Activated CD4-positive, CD25-positive, alpha-beta regulatory T cell treated with anti-CD3 and anti-CD28 coated beads, Interleukin-2, amount 50 U/mL, for 72 hours (primary cell): ENCODE measurements around the gene THRSP.
"Not testable (repeated sequence)": the region's sequence is repeated elsewhere in the genome, so short reads cannot be mapped to it uniquely, and the experiment has no call there.

Experiments used
- DNase-seq: peaks from one replicate; pipeline ENCODE4 v3.0.0; 2021

THRSP gene

GRCh38 chr11:78069465-78069864 lies 5.8 kb downstream of the THRSP start:
- no peak for DNase-seq

DNA sequence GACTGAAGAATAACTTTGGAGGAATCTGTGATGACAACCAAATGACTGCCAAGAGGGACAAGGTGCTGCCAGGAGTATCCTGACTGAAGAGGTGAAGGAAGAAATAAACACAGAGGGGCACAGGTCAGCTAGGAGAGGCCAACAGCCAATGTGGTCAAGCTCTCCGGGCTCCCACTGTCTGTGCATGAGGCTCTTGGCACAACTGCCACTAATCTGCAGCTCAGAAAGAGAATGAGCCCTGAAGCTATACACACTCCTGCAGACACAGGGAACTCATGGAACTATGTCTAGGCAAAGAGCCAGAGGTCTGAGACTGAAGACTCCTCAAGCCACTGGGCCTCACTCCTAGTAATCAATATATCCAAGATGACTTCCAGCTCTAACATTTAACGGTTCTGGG lies 7.0 kb downstream of the THRSP start:
- DNase-seq = no peak

DNA sequence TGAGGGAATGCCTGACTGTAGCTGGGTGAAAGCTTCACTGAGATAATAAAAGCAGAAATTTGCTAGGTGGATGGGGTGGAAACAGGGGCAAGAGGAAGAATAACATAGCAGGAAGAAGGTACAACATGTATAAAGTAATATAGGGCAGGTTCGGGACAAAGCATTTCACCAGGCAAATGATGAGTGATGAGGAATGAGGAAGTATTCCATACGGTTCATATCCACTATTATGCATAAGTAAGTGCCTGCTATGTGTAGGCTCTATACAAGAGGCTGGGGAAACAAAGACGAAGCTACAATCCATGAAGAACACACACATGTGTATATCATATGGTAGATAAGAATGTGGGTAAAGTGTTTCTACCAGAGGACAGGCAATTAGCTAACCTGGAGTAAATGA lies 8.1 kb downstream of the THRSP start:
- no peak for DNase-seq

GRCh38 chr11:78072455-78072854 lies 8.8 kb downstream of the THRSP start:
- DNase-seq = no peak

DNA sequence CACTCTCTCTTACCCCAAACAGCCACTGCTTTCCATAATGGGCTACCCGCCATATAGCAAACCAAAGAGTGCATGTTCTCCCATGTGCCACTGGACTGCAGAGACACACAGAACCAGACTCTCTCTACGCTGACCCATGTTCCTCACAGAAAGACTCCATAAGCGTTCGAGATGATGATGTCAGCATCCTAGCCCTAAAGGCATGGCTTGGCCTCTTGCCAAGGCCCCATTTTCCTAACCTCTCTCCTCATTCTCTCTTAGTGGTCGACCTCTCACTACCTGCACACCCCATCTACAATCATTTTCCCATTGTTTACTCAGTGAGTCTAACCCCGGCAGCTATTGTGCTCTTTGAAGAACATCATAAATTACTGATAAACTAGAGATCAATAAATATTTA lies 11.1 kb downstream of the THRSP start:
- no peak for DNase-seq

GRCh38 chr11:78076733-78077403 lies 13.2 kb downstream of the THRSP start:
- DNase-seq = no peak

GRCh38 chr11:78077592-78077991 lies 13.9 kb downstream of the THRSP start:
- not testable (repeated sequence) for DNase-seq

DNA sequence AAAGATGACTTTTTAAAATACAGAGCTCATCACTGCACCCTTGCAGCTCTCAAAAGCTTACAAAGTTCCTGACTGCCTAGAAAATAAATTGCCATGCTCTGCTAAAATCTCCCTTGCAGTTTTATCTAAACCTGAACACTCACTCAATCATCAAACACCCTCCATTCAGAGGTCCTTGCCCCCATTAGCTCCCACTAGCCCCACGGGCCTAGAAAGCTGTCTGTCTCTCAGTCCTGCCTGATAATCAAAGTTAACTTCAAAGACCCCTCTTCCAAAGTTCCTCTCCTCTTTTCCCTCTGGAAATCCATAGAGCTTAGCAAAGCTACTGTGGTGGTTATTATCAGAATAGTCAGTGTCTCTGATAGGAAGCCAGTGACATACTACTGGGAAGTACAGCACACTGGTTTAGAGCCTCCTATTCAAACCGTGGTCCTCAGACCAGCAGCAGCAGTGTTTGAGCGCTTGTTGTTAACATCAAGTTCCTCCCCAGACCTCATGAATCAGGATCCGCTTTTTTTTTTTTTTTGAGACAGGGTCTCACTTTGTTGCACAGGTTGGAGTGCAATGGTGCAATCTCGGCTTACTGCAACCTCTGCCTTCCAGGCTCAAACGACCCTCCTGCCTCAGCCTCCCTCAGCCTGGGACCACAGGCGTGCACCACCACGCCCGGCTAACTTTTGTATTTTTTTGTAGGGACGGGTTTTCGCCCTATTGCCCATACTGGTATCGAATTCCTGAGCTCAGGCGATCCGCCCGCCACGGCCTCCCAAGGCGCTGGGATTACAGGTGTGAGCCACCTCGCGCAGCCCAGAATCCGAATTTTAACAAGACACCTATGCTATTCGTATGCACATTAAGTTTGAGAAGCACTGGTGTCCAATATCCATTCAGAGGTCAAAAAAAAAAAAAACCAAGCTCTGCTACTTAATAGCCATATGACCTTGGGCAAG lies 14.8 kb downstream of the THRSP start:
- DNase-seq = no peak

DNA sequence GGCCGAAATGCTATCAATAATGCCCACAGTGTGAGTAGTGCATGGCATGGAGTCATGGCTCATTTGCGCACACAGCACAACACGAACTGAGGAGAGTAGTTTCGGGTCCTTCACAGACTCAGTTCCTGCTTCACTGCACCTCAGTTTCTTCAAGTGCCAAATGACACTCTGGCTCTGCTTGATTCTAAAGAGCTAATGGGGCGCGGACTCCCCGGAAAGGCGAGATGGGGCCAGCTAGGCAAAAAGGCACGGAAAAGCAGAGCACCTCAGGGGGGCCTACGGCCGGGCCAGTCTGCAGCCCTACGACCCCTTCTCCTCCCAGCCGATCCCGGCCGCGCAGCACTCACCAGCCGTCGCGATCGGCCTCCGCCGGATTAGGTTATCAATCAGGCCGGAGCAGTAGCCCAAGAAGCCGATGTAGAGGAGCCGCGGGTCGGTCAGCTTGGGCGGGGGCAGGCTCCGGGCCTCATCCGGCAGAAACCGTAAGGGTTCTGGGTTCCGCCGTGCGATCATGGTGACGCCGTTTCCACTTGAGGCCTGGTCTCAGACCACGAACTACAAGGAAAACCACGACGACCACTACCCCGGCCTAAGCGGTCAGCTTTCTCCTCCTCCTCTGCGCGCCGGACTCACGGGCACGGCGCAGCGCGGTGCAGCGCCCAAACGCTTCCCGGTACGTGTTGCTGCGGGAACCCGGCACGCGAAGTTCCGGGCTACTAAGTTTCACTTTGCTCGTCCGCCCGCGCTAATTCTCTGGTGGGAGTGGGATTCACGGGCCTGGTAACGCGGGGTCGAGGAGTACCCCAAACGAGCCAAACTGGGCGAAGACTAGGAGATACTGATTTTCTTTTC lies 15.8 kb downstream of the THRSP start, which contains the start of gene NDUFC2:
Gene NDUFC2, minus strand, starts transcription at position 631 of the 852 bp plus-strand sequence. Its CDS starts 118 bp downstream, at position 513.
- DNase-seq = peak; percentile 64

DNA sequence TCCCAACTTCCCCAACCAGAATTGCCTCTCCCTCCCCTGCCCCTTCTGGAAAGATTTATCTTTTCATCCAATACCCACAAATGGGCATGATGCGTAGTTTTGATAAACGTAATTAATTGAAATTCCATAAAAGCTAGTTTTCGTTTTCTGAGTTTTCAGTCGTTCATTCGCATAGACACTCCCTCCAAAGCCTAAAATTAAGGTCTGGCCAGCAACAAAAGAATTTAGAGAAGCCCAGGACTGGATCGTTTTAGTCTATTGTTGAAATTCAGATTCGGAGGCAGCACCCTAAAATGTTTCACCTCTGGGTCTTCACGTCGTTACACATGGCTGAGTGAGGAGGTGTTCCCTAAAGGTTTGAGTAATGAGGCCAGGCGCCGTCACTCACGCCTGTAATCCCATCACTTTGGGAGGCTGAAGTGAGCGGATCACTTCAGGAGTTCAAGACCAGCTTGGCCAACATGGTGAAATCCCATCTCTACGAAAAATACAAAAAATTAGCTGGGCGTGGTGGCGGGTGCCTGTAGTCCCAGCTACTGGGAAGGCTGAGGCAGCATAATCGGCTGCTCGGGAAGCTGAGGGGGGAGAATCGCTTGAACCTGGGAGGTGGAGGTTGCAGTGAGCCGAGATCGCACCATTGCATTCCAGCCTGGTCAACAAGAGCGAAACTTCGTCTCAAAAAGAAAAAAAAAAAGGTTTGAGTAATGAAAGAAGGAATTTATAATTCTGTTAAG lies 16.6 kb downstream of the THRSP start:
- DNase-seq = no peak

DNA sequence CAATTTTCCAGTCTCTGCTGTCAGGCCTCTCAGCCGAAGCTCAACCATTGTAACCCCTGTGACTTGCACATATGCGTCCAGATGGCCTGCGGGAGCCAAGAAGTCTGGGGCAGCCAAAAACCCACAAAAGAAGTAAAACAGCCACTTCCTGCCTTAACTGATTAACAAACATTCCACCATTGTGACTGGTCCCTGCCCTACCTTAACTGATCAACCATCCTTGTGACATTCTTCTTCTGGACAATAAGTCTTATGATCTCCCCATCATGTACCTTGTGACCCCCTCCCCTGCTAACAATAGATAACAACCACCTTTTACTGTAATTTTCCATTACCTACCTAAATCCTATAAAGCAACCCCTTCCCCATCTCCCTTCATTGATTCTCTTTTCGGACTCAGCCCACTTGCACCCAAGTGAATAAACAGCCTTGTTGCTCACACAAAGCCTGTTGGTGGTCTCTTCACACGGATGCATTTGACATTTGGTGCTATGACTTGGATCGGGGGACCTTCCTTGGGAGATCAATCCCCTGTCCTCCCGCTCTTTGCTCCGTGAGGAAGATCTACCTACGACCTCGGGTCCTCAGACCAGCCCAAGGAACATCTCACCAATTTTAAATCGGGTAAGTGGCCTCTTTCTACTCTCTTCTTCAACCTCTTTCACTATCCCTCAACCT lies 17.3 kb downstream of the THRSP start:
- DNase-seq = no peak

GRCh38 chr11:78081583-78081982 lies 17.9 kb downstream of the THRSP start:
- DNase-seq = no peak

DNA sequence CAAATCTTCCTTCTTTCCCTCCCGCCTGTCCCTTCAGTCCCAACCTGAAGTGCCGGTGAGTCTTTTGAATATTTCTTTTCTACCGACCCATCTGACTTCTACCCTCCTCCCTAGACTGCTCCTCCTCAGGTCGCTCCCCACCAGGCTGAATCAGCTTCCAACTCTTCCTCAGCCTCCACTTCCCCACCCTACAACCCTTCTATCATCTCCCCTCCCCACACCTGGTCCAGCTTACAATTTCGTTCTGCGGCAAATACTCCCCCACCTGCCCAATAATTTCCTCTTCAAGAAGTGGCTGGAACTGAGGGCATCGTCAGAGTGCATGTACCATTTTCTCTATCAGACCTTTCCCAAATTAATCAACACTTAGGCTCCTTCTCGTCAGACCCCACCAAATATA lies 18.5 kb downstream of the THRSP start:
- no peak for DNase-seq

DNA sequence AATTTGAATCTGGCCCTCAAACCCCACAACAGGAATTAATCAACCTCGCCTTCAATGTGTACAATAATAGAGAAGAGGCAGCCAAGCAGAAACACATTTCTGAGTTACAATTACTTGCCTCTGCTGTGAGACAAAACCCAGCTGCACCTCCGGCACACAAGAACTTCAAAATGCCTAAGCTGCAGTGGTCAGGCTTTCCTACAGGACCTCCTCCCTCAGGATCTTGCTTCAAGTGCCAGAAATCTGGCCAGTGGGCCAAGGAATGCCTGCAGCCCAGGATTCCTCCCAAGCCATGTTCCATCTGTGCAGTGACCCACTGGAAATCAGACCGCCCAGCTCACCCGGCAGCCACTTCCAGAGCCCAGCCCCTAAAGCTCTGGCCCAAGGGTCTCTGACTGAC lies 19.4 kb downstream of the THRSP start:
- no peak for DNase-seq

DNA sequence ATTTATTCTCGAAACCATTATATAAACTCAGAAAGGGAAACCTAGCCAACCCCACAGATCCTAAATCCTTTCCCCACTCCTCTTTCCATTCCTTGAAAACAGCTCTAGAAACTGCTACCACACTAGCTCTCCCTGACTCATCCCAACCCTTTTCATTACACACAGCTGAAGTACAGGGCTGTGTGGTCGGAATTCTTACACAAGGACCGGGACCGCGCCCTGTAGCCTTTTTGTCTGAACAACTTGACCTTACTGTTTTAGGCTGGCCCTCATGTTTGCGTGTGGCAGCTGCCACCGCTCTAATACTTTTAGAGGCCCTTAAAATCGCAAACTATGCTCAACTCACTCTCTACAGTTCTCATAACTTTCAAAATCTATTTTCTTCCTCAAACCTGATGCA lies 20.8 kb downstream of the THRSP start:
- not testable (repeated sequence) for DNase-seq

DNA sequence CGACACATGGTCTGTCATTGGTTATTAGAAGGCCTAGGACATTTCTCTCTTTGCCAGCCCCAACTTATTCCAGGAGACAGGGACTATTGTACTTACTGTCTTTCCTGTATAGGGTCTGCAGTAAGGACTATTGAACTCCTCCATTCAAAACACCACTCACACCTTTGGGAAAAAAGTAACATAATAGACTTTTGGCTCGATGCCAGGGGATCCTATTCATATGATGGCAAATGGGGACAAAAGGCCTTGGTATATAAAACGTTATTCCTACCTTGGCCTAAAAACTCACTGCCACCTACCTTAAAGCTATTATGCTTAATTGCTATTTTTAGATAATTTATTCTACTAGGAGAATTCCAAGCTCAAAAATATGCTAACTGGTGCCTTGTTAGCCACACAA lies 22.3 kb downstream of the THRSP start:
- no peak for DNase-seq

DNA sequence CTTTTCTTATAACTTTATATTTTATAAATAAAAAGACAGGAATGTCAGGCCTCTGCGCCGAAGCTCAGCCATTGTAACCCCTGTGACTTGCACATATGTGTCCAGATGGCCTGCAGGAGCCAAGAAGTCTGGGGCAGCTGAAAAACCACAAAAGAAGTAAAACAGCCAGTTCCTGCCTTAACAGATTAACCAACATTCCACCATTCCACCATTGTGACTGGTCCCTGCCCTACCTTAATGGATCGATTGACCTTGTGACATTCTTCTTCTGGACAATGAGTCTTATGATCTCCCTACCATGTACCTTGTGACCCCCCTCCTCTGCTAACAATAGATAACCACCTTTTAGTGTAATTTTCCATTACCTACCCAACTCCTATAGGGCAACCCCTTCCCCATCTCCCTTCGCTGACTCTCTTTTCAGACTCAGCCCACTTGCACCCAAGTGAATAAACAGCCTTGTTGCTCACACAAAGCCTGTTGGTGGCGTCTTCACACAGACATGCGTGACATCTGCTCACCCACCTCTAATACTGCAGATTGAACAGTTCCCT lies 22.9 kb downstream of the THRSP start:
- DNase-seq = not testable (repeated sequence)

GRCh38 chr11:78094250-78094649 lies 30.6 kb downstream of the THRSP start:
- DNase-seq = no peak

DNA sequence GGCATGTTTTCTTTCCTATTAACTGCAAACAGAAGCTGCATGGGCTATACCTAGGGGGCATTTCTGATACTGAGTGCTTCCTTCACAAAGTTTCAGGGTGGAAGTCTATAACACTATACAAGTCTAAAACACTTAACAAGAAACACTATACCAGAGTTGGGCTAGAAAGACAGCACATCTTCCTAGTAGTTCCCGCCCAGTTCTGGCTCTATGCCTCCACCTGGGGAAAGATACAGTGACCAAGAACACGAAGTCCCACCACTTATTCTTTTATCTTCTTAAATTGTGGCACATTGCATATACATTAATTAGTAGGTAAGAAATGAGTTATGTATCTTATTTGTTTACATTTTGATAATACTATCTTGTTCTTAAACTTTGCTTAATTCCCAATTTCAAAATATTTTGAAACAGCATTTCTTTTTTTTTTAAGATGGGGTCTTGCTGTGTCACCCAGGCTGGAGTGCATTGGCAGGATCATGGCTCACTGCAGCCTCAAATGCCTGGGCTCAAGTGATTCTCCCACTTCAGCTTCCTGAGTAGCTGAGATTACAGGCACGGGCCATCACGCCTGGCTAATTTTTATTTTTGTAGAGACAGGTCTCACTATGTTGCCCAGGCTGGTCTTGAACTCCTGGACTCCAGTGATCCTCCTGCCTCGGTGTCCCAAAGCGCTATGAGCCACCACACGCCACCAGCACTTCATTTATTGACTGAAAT lies 34.2 kb downstream of the THRSP start:
- DNase-seq = no peak

DNA sequence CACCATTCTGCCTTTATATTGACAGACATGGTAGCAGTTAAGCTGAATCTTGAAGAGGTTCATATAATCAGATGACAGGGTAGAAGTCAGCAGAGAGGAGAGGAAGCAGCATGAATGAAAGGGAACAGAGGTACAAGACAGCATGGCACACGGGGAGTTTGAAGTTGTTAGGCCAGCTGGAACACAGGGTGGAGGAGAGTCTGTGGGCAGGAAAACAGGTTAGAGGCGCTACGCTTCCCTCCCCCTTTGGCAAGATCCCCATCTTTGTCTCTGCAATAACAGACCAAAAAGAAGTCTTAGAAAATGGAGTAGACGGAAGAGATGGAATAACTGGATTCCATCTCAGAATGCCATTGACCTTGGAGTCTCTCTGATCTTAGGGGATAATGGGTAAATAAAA lies 36.0 kb downstream of the THRSP start:
- no peak for DNase-seq

GRCh38 chr11:78100261-78100660 lies 36.6 kb downstream of the THRSP start:
- no peak for DNase-seq
